Tibial nerve (tissue), 4 donors: ENCODE measurements around the gene RSPO3. TPM values are rescaled to one million over a fixed set of nuclear protein-coding genes. Genes with fewer than 3 reads are reported as not detected.

Source experiments
- DNase-seq, 2 donors: peaks; one replicate each; pipeline ENCODE4 v3.0.0-alpha.2; 2019; ENCODE audit warnings: low spot score in 2 of 2
- H3K27ac ChIP-seq, 4 donors: fragments of 200-600 bp; sonication (generic) in 3 of 4; one replicate each; pipeline ENCODE4 v1.5.1; 2017 to 2019; ENCODE audit warnings: mild to moderate bottlenecking in 1 of 4
- H3K27me3 ChIP-seq, 2 donors: fragments of 200-600 bp; sonication (generic) in 1 of 2; one replicate each; pipeline versions ENCODE4 v1.5.1 to v1.6.0; 2017 to 2019
- H3K36me3 ChIP-seq, 3 donors: fragments of 200-600 bp; sonication (generic); one replicate each; pipeline ENCODE4 v1.5.1; 2018 to 2019
- H3K4me1 ChIP-seq, 4 donors: fragments of 200-600 bp; sonication (generic) in 3 of 4; one replicate each; pipeline ENCODE4 v1.5.1; 2017 to 2019
- H3K4me3 ChIP-seq, 4 donors: fragments of 200-600 bp; sonication (generic) in 3 of 4; one replicate each; pipeline ENCODE4 v1.5.1; 2017 to 2019; ENCODE audit warnings: mild to moderate bottlenecking in 1 of 4, moderate library complexity in 1 of 4
- H3K9me3 ChIP-seq, 4 donors: fragments of 200-600 bp; sonication (generic) in 3 of 4; one replicate each; pipeline ENCODE4 v1.5.1; 2017 to 2019
- CTCF ChIP-seq, 5 experiments: fragments of 200-600 bp in 3 of 5; fragments of 450-650 bp in 2 of 5; sonication (generic) in 3 of 5; IDR thresholded peaks; one replicate each; pipeline ENCODE4 v1.5.1; 2016 to 2019; ENCODE audit warnings: antibody characterized with exemption in 5 of 5, mild to moderate bottlenecking in 3 of 5, moderate library complexity in 2 of 5
- EP300 ChIP-seq, 2 donors: sonication (generic); formaldehyde crosslinking; IDR thresholded peaks; one replicate each; pipeline ENCODE4 v1.6.1; 2017; ENCODE audit warnings: antibody characterized with exemption in 2 of 2, mild to moderate bottlenecking in 1 of 2
- POLR2A ChIP-seq, 2 donors: fragments of 450-650 bp; IDR thresholded peaks; one replicate each; pipeline ENCODE4 v1.6.1; 2017; ENCODE audit warnings: antibody characterized with exemption in 2 of 2, mild to moderate bottlenecking in 2 of 2, moderate library complexity in 2 of 2
- WGBS, 2 donors: methylation state at CpG; one replicate each; pipeline ENCODE4 v1.1.5; 2018; 5-methylcytosine and 5-hydroxymethylcytosine counted together
- total RNA-seq, 4 donors: library from RNA; depleted of rRNA; stranded (reverse); fragments of >200 nt; gene quantifications; one replicate each; pipeline ENCODE4 v1.1.0, GENCODE V29; 2016

The RSPO3 gene
- total RNA-seq, 4 donors from 2014 or later = 10.2 to 24.1 (median 19.6) TPM

DNA sequence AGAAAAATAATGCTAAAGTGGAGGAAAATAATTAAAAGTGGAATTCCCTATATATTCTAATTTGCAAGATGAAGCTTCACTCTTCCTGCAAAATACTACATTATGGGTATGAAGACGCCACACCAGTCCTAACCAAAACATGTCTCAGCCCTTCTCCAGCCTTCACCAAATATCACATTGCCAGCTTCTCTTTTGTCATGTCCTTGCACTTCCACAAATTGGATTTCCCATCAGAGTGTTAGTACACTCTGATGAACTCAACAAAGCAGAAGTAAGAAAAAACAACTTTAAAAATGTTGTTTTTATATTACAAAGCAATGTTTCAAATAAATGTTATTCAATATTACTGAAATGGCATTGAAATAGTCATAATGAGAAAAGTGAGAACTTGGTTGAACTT is 85.8 kb downstream of the RSPO3 start:
- WGBS, 2 donors = 89 to 94% methylated on average over 1 of the region's 1 CpG
- Histone ChIP-seq H3K27ac (no peak overlapping the region), H3K27me3 (no peaks in the 10 kb centered on the region), H3K4me1 (no peaks in the 10 kb centered on the region), H3K36me3 (no peaks in the 10 kb centered on the region), H3K9me3 (no peaks in the 10 kb centered on the region), H3K4me3 (no peak overlapping the region)
- no peak for DNase-seq
- TF ChIP-seq POLR2A (IDR thresholded peaks at IDR 0.05) (no peak), CTCF (IDR thresholded peaks at IDR 0.05) (no peak), EP300 (IDR thresholded peaks at IDR 0.05) (no peak)

- Histone ChIP-seq H3K9me3 (no peaks in the 10 kb centered on the region), H3K4me1 (no peaks in the 10 kb centered on the region), H3K27ac (no peak overlapping the region), H3K36me3 (no peaks in the 10 kb centered on the region), H3K27me3 (no peaks in the 10 kb centered on the region), H3K4me3 (no peak overlapping the region)
- TF ChIP-seq CTCF (IDR thresholded peaks at IDR 0.05) (no peak), POLR2A (IDR thresholded peaks at IDR 0.05) (no peak), EP300 (IDR thresholded peaks at IDR 0.05) (no peak)
- 65 to 72% methylated on average over 2 of the region's 2 CpGs for WGBS, 2 donors
- DNase-seq = no peak
Measured at GRCh38 chr6:127205036-127205435, 86.6 kb downstream of the RSPO3 start.

- no peak overlapping the region for H3K27ac ChIP-seq
- DNase-seq = no peak
- TF ChIP-seq CTCF (IDR thresholded peaks at IDR 0.05) (no peak), EP300 (IDR thresholded peaks at IDR 0.05) (no peak), POLR2A (IDR thresholded peaks at IDR 0.05) (no peak)
- H3K36me3 ChIP-seq = no peaks in the 10 kb centered on the region
- H3K4me3 ChIP-seq = no peak overlapping the region
- H3K9me3 ChIP-seq = no peaks in the 10 kb centered on the region
- H3K4me1 ChIP-seq = no peaks in the 10 kb centered on the region
- H3K27me3 ChIP-seq = no peaks in the 10 kb centered on the region
Measured at GRCh38 chr6:127206531-127207095, 88.1 kb downstream of the RSPO3 start.

DNA sequence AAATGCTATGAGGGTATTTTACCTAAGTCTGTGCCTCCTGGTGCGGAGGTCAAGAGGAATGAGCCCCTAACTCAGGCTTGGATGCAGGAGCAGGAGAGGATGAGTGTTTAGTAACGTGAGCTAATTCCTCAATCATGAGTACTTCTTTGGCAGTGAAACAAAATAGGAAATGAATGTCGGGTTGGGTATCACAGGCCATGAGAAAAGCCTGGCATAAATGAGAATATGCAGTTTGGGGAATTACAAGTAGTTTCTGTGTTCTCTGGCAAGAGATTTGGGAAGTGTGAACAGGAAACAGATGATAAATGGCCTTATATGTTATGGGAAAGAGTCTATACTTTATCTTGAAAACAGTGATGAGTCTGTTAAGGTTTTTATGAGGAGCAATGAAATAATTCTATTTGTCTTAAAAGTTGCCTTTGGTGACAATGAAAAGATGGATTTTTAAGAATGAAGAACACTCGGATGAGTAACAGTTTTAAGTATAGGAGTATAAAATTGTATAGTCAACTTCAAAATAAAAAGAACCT is 89.2 kb downstream of the RSPO3 start:
- Histone ChIP-seq H3K27me3 (no peaks in the 10 kb centered on the region), H3K27ac (no peak overlapping the region), H3K4me1 (no peaks in the 10 kb centered on the region), H3K9me3 (no peaks in the 10 kb centered on the region), H3K4me3 (no peak overlapping the region), H3K36me3 (no peaks in the 10 kb centered on the region)
- no peak for TF ChIP-seq POLR2A (IDR thresholded peaks at IDR 0.05)
- TF ChIP-seq EP300 (IDR thresholded peaks at IDR 0.05) = no peak
- no peak for TF ChIP-seq CTCF (IDR thresholded peaks at IDR 0.05)
- WGBS, 2 donors = 47 to 50% methylated on average over 4 of the region's 4 CpGs
- DNase-seq = no peak

GRCh38 chr6:127210725-127211124 is 92.3 kb downstream of the RSPO3 start:
- no peak for DNase-seq
- Histone ChIP-seq H3K36me3 (no peaks in the 10 kb centered on the region), H3K27ac (no peak overlapping the region), H3K9me3 (no peaks in the 10 kb centered on the region), H3K27me3 (no peaks in the 10 kb centered on the region), H3K4me3 (no peak overlapping the region), H3K4me1 (no peaks in the 10 kb centered on the region)
- 75 to 76% methylated on average over 6 of the region's 6 CpGs for WGBS, 2 donors
- TF ChIP-seq POLR2A (IDR thresholded peaks at IDR 0.05) (no peak), EP300 (IDR thresholded peaks at IDR 0.05) (no peak), CTCF (IDR thresholded peaks at IDR 0.05) (no peak)
